NCI-H345 treated with DMSO at 0.1 percent for 48 hours (cell line): ENCODE results near the gene SUV39H1.
"Not testable (repeated sequence)": the region's sequence is repeated elsewhere in the genome, so short reads cannot be mapped to it uniquely, and the experiment has no call there.

ENCODE experiments used
- DNase-seq: peaks from one replicate; lab custom pipeline; 2025; ENCODE audit not compliant: unreplicated experiment; lab: John Stamatoyannopoulos, UW

SUV39H1 gene

GRCh38 chrX:48685416-48685815, 11.1 kb upstream of the SUV39H1 start:
- no peak for DNase-seq

- no peak for DNase-seq
Measured at GRCh38 chrX:48688531-48689150, 7.9 kb upstream of the SUV39H1 start.

- DNase-seq, result no peak
Measured at GRCh38 chrX:48689208-48689920, 7.2 kb upstream of the SUV39H1 start.

GRCh38 chrX:48691746-48692145, 4.8 kb upstream of the SUV39H1 start:
- not testable (repeated sequence) for DNase-seq

- no peak for DNase-seq
Measured at GRCh38 chrX:48694776-48695533, 1.6 kb upstream of the SUV39H1 start.

GRCh38 chrX:48695534-48695896, 1.0 kb upstream of the SUV39H1 start:
- no peak for DNase-seq

- DNase-seq, result no peak
Measured at GRCh38 chrX:48695925-48696300, 621 bp upstream of the SUV39H1 start.

GRCh38 chrX:48696909-48697727, 584 bp downstream of the SUV39H1 start:
- no peak for DNase-seq

GRCh38 chrX:48698306-48698705, 1.8 kb downstream of the SUV39H1 start:
- no peak for DNase-seq

GRCh38 chrX:48700246-48700645, 3.7 kb downstream of the SUV39H1 start:
- DNase-seq, result no peak

- DNase-seq, result no peak
Measured at GRCh38 chrX:48700951-48701653, 4.6 kb downstream of the SUV39H1 start.

- DNase-seq, result no peak
Measured at GRCh38 chrX:48702032-48702431, 5.5 kb downstream of the SUV39H1 start.

- DNase-seq, result no peak
Measured at GRCh38 chrX:48702716-48703115, 6.2 kb downstream of the SUV39H1 start.

GRCh38 chrX:48703228-48703627, 6.7 kb downstream of the SUV39H1 start:
- no peak for DNase-seq

GRCh38 chrX:48703642-48704481, 7.3 kb downstream of the SUV39H1 start:
- no peak for DNase-seq

GRCh38 chrX:48705871-48706270, 9.3 kb downstream of the SUV39H1 start:
- DNase-seq, result no peak

GRCh38 chrX:48709522-48710112, 13.1 kb downstream of the SUV39H1 start:
- DNase-seq, result no peak

- no peak for DNase-seq
Measured at GRCh38 chrX:48711162-48711928, 14.8 kb downstream of the SUV39H1 start.
